ENCODE results near the gene TBC1D5.

The TBC1D5 gene

DNA sequence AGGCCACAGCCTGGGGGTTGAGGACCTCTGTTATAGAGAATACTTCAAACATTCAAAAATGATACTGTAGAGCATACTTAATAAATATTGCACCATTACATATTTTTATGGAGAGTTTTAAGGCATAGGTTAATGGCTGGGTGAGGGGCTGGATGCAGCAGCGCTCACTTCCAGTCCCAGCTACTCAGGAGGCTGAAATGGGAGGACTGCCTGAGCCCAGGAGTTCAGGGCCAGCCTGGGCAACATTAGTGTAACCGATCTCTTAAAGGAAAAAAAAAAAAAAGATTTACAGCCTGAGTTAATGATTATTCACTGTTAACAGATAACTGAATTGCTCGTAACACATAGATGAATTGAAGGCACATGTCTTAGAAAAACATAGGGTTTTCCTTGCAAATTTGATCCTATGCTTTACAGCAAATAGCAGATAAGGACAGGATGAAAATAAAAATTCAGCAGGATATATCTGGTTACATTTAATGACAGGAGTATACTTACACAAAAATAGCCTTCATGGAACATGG lies 282.9 kb downstream of the TBC1D5 start:
- no peak for DNase-seq

GRCh38 chr3:17456650-17457049 lies 285.8 kb downstream of the TBC1D5 start:
- DNase-seq, result no peak

GRCh38 chr3:17456046-17456445 lies 286.4 kb downstream of the TBC1D5 start:
- no peak for DNase-seq

DNA sequence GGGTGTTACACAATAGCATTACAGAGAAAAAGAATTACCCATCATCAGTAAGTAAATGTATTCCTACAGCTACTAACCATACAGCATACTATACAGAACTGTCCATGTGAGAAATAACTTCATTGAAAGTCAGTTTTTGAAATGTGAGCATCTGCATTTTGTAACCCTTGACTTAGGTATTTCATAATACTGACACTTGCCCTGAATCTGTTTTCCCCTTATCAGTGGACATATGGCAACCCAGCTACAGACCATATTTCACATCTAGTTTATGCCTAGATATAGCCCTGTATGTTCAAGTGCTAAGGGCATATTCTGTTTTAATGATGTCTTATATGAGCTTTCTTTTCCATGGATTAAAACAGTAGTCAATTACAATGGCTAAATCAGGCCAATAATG lies 297.6 kb downstream of the TBC1D5 start:
- no peak for DNase-seq

DNA sequence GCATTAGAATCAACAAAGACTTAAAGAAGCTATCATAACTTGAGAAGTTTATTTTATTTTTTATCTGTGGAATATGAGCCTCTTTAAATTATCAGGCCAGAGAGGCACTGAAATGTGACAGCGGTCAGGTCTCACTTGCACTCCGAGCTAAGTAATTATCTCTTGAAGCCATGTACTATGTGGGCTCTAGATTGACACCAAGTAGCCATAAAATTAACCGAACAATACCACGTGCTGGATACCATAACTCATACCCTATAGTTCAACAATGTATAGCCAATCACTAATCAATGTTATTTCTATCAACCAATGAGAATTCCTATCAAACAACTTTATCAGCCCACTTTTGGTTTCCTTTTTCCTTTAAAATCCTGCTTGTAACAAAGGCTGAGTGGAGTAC lies 299.3 kb downstream of the TBC1D5 start:
- no peak for DNase-seq

DNA sequence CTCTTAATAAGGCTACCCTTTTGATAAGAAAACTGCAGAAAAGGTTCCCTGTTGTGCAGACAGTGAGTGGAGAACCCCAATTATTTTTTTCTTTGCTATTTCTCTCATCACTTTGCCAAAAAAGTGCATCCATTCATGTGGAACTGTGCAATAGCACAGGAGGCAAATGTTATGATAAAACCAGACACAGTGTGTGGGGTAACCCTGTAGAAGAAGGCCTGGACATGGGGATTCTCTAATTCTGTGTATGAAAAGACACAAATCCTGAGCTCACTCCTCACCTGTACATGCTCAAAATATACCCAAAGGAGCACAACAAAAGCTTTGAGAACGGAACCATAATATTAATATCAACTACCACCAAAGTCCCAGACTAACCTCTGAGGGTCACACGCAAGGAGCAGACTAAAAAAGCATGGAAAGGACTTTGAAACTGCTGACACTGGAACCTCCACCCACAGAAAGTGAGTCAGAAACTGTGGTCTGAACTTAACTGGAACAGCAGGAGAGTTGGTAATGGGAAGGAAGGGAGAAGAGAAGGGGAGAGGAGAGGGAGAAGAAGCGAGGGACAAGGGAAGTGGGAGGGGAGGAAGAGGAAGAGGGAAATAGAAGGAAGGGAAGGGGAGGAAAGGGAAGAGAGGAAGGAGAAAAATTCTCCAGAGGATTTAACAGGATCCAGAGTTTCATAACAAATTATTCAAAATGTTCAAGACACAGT lies 299.9 kb downstream of the TBC1D5 start:
- peak in 1 of 2 experiments; percentile 1 for DNase-seq

- DNase-seq, result no peak
Measured at GRCh38 chr3:17433876-17434275, 308.6 kb downstream of the TBC1D5 start.

- DNase-seq, result no peak
Measured at GRCh38 chr3:17432236-17432635, 310.2 kb downstream of the TBC1D5 start.

DNA sequence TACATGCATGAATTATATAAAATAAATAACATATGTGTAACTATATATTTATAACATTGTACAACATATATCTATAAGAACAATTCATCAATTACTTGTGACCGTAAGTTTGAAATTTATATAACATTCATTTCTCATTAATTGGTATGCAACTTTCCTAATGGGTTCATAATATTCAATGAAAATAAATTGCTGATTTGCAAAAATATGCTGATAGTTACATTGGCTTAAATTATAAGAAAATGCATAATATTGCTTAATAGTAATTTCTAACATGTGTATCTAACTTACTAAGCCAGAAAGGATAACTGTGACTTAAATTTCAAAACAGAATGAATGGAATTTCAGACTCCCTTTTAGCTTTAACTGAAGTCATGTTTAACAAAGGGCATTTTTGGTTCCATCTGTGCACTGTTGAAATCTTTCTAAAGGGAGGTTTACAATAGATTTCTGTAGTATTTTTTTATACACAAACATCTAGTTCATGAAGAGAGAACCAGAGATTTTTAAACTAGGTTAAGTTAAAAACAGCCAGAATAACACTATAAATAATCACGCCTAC lies 310.9 kb downstream of the TBC1D5 start:
- no peak for DNase-seq

GRCh38 chr3:17431004-17431403 lies 311.4 kb downstream of the TBC1D5 start:
- DNase-seq, result peak; percentile 62 to 77

DNA sequence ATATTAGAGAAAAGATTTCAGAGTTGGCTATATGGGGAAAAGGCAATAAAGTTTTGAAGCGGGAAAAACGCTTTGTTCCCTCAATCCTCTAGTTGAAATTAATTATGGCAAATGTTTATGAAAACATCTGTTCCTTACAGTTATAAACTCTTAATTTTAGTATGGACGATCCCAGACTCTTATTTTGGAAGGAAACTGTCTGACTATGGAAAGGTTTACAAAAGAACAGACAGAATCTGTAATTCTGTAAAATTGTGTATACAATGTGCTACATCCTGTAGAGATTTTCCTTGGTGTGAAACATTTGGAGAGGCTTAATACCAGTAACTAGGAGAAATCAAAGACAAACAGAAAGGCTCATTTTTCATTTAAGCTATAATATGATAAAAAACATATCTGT lies 311.8 kb downstream of the TBC1D5 start:
- DNase-seq, result no peak

- DNase-seq, result no peak
Measured at GRCh38 chr3:17423786-17424536, 318.5 kb downstream of the TBC1D5 start.

GRCh38 chr3:17422636-17423035 lies 319.8 kb downstream of the TBC1D5 start:
- no peak for DNase-seq

GRCh38 chr3:17420668-17421067 lies 321.8 kb downstream of the TBC1D5 start:
- no peak for DNase-seq

DNA sequence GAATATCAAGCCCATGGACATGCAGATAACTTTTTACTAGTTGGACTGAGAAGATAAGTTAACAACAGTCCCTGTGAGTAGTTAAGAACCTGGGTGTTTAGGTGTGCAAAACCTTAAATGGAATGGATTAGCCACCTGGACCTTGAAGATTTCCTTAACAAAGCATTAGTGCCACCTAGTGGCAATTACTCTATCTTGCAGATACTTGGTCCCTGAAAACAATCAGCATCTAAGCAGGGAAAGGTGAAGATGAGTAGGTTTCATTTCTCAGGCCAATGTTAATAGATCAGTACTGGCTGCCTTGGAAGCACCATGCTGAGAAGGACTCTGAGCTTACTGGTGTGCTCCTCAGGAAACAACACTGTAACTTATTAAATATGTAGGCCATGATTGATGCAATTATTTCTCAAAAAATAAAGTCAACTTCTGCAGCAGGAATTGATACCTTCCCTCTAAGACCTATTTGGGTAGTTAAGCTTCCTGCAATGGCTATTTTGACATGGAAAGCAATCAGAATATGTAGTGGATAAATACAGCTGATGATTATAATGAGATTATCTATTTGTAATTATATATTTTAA lies 329.4 kb downstream of the TBC1D5 start:
- peak; percentile 56 to 73 for DNase-seq

GRCh38 chr3:17411157-17411877 lies 331.1 kb downstream of the TBC1D5 start:
- no peak for DNase-seq

DNA sequence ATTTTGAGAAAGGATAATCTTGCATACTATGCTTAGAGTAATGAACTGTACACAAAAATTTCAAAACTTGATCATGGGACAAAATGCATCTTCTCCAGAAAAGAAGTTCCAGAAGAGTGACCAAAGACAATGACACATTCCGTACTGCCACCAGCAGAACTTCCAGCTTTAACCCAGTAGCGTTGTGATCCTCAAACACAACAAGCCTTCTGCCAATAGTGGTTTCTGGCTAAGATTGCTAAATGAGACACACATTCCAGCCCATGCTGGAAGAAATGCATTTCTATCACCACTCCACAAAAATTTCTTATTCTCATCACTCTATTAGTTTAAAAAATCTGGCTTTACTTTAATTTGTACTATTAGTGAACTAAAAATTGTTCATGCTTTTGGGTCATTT lies 334.9 kb downstream of the TBC1D5 start:
- DNase-seq, result no peak

- no peak for DNase-seq
Measured at GRCh38 chr3:17404548-17404947, 337.9 kb downstream of the TBC1D5 start.

DNA sequence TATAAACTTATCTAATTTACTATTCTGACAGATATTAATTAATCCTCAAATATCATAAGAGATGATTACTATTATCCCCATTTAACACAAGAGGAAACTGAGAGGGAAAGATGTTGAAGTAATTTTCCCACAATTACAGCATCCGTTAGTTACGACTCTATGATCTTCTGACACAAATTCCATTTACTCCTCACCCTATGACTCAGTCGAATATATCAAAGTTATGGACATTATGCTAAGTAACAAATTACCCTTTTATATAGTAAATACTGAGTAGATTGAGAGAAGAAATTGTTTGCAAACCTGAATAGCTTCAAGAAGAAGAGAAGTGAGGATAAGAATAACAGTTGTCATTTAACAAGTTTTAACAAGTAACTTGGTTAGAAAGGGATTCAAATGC lies 340.0 kb downstream of the TBC1D5 start:
- DNase-seq, result no peak

- DNase-seq, result no peak
Measured at GRCh38 chr3:17401912-17402311, 340.5 kb downstream of the TBC1D5 start.

- DNase-seq, result no peak
Measured at GRCh38 chr3:17399586-17399985, 342.8 kb downstream of the TBC1D5 start.

DNA sequence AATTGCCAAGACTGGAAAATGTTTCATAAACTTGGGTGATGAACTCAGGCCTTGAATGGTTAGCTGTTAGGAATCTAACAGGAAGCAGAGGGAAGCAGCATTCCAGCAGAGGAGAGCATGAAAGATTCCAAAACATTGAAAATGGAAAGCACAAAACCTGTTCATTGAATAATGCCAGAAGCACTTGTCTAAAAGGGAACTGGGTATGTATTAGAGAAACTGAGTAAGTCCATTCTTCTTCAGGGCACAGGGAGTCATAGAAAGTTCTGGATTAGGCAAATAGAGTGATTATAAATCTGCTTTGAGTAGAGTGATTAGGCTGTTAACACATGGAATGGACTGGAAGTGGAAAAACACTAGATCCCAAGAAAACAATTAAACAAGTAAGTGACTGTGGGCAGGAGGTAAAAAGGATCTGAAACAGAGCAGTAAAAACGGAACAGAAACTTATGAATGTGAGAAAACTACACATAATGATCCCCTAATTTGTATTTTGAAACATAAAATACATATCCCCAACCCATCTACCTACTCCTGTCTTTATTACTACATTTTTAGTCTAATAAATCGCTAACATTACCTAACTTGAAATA lies 343.4 kb downstream of the TBC1D5 start:
- DNase-seq, result no peak

DNA sequence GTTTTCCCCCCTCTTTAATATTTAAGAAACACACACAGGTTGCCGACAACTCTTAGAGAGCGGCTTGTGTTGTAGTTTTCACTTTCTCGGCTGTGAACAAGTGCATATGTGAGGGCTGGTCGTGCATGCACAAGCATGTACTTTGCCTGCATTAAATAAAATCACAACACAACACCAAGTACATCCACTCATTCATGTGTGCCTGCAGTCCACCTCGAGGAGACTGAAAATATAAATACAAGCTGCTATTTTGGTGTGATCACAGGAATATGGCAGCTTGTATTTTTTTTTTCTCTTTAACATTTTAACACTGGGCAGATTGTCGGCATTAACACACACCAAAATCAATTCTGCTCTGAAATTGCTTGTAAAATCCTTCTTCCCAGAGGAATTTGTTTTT lies 346.4 kb downstream of the TBC1D5 start:
- DNase-seq, result no peak

Measured in Kasumi-1 (cell line).